ENCODE measurements around the gene TTN.

DNA sequence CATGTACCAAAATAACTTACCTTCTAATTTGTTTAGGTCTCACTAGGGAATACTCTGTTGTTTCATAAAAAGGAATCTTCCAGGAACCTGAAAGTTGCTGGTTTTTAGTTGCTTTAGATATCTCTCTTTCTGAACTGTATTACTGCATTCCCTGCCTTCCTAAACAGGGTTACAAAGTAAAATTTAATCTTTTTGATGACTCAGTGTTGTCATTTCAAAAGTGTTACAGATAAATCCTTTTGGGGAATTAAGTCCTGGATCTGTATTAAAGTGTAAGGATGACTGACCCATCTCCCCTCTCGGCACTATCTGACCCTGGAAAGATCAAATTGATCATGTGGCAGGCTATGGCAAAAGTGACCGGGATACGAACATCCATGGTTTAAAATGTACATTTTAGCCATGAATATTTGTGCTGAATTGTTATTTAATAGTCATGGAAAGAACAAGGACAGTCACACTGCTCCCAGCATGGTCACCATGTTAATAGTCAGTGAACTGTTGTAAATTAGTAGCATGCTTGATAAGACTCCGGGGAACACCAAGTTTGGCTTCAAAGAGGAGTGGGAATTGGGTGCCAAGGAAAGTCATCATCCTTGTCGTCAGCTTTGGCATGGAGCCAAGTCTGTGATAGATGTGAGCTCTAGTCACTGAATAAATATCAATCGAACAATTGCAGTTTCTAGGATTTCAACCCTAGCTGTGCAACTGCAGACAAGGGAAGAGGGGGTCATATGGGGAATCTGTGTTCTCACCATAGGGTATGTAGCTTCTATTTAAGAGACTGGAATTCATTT is 322.8 kb downstream of the TTN start:
- TF ChIP-seq POLR2A (IDR thresholded peaks at IDR 0.05; ENCODE audit: low read length): no peak
- no peak for TF ChIP-seq GATA1 (IDR thresholded peaks at IDR 0.05; ENCODE audit: low read depth, low read length)

Measured in erythroblast (primary cell).